ENCODE measurements around the gene ST3GAL4. TPM values are rescaled to one million over a fixed set of nuclear protein-coding genes. Genes with fewer than 3 reads are reported as not detected.

The ST3GAL4 gene
- total RNA-seq, 1 experiment from 2014 or later = 13.1 TPM

DNA sequence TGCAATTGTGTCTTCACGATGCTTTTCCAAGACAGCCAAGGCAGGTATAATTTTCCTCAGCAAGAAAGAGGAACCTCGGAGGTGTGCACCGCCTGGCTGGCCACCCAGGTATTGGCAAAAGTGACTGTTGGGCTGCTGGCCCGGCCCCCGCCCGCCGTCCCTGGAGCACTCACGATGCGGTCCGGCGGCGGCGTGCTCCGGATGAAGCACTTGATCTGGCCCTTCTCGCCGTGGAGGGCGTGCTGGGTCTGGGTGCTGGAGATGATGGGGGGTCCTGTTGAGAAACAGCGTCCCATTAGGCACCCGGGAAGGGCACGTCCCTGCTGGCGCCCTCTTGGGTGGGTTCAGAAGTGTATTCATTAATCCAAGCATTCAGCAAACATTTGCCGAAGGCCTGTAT lies 84.8 kb downstream of the ST3GAL4 start:
- intact Hi-C loops (cut with micrococcal nuclease) = loop anchor here (1.0 to 10.0 kb wide), 4 partner anchors 167 to 1595 kb away; no protein-coding TSS in a partner anchor
- Histone ChIP-seq H3K27ac (ENCODE audit: low read depth, low read length) (no peak overlapping the region), H3K4me1 (ENCODE audit: control insufficient read depth in 1 of 2, insufficient read depth in 2 of 2, low read length in 2 of 2) (peaks cover 0 to 5% of the 10 kb centered on the region in 2 experiments; a peak in 1 of 4 replicates), H3K9me3 (ENCODE audit: control insufficient read depth in 1 of 2, insufficient read depth in 1 of 2, low read depth in 1 of 2, low read length in 2 of 2) (no peaks in the 10 kb centered on the region), H3K36me3 (ENCODE audit: control insufficient read depth in 1 of 2, insufficient read depth in 2 of 2, low read length in 2 of 2) (no peaks in the 10 kb centered on the region), H4K20me1 (ENCODE audit: insufficient read depth) (no peaks in the 10 kb centered on the region), H3K9me2 (ENCODE audit: insufficient read depth) (no peaks in the 10 kb centered on the region), H3K79me2 (ENCODE audit: insufficient read depth, low read length) (no peaks in the 10 kb centered on the region), H3K27me3 (ENCODE audit: insufficient read depth, low read length) (peaks cover 7% of the 10 kb centered on the region; the same call in 1 of the 2 replicates), H3K9ac (ENCODE audit: low read length) (no peak overlapping the region), H3K4me3 (replicated peaks in 1 of 2; ENCODE audit: low read depth in 1 of 2, low read length in 2 of 2) (no peak overlapping the region), H3K4me2 (ENCODE audit: low read length) (no peak overlapping the region), H2AFZ (ENCODE audit: low read depth, low read length, poor library complexity, severe bottlenecking) (no peak overlapping the region)
- ChIA-PET POLR2A (no interaction called here), CTCF (interaction anchor here (0.7 to 1.8 kb wide), 8 partner anchors 8 to 551 kb away, joined by 3 to 19 read pairs (median 4); no protein-coding TSS in a partner anchor), RAD21 (ENCODE audit: low non-redundant PET in 1 of 2, low total read pairs in 2 of 2, uncharacterized antibody in 2 of 2, unreplicated experiment in 2 of 2) (interaction anchor here (1.5 to 1.6 kb wide), 2 partner anchors 40 to 41 kb away, joined by 6 to 7 read pairs; no protein-coding TSS in a partner anchor)
- DNase-seq (ENCODE audit: low read depth, low spot score) (no peak), ATAC-seq (no peak)
- BruUV-seq (replicated peaks) = no TSS peak
- TF ChIP-seq CEBPB (IDR thresholded peaks at IDR 0.05; ENCODE audit: low read depth) (no peak), RAD21 (IDR thresholded peaks at IDR 0.05; ENCODE audit: low read depth) (no peak), JUND (IDR thresholded peaks at IDR 0.05) (no peak), POLR2AphosphoS5 (IDR thresholded peaks at IDR 0.05; ENCODE audit: low read depth, low read length) (no peak), SRF (IDR thresholded peaks at IDR 0.05; ENCODE audit: low read depth) (no peak), POLR2A (IDR thresholded peaks at IDR 0.05; ENCODE audit: borderline replicate concordance, extremely low read depth, insufficient read depth, insufficient read length) (no peak), ELF1 (IDR thresholded peaks at IDR 0.05; ENCODE audit: borderline replicate concordance, low read depth) (no peak)
- TF ChIP-seq, protein P1, sequence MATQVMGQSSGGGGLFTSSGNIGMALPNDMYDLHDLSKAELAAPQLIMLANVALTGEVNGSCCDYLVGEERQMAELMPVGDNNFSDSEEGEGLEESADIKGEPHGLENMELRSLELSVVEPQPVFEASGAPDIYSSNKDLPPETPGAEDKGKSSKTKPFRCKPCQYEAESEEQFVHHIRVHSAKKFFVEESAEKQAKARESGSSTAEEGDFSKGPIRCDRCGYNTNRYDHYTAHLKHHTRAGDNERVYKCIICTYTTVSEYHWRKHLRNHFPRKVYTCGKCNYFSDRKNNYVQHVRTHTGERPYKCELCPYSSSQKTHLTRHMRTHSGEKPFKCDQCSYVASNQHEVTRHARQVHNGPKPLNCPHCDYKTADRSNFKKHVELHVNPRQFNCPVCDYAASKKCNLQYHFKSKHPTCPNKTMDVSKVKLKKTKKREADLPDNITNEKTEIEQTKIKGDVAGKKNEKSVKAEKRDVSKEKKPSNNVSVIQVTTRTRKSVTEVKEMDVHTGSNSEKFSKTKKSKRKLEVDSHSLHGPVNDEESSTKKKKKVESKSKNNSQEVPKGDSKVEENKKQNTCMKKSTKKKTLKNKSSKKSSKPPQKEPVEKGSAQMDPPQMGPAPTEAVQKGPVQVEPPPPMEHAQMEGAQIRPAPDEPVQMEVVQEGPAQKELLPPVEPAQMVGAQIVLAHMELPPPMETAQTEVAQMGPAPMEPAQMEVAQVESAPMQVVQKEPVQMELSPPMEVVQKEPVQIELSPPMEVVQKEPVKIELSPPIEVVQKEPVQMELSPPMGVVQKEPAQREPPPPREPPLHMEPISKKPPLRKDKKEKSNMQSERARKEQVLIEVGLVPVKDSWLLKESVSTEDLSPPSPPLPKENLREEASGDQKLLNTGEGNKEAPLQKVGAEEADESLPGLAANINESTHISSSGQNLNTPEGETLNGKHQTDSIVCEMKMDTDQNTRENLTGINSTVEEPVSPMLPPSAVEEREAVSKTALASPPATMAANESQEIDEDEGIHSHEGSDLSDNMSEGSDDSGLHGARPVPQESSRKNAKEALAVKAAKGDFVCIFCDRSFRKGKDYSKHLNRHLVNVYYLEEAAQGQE (IDR thresholded peaks at IDR 0.05; ENCODE audit: low read depth) = no peak

All from HCT116 (cell line).